CD14-positive monocyte (primary cell): Measurements from ENCODE around the gene RAPGEF5. TPM values are rescaled to one million over a fixed set of nuclear protein-coding genes. Genes with fewer than 3 reads are reported as not detected.

ENCODE experiments used
- DNase-seq, 3 donors: peaks; one replicate each; pipeline ENCODE4 v3.0.0-alpha.2; 2011 to 2022
- H2AFZ ChIP-seq: 2 replicates; pipeline ENCODE4 v1.6.0; 2012; ENCODE audit warnings: mild to moderate bottlenecking, low read depth, low read length, inconsistent platforms; ENCODE audit not compliant: insufficient read depth, poor library complexity, severe bottlenecking
- H3K27ac ChIP-seq, 2 donors: 1 replicate in 1 of 2; 2 replicates in 1 of 2; pipeline ENCODE4 v1.5.1; 2012 to 2013; ENCODE audit warnings: low read length in 2 of 2, control low read depth in 1 of 2, inconsistent platforms in 1 of 2, low read depth in 1 of 2, mild to moderate bottlenecking in 1 of 2
- H3K27me3 ChIP-seq, 2 donors: one replicate each; pipeline versions ENCODE4 v1.6.0 to v1.6.1; 2011 to 2013; ENCODE audit warnings: low read length in 2 of 2; ENCODE audit not compliant: control insufficient read depth in 2 of 2, insufficient read depth in 2 of 2
- H3K36me3 ChIP-seq, 2 donors: replicated peaks in 1 of 2; 1 replicate in 1 of 2; 2 replicates in 1 of 2; pipeline versions ENCODE4 v1.5.1 to v1.6.1; 2012 to 2013; ENCODE audit warnings: low read length in 2 of 2, control low read depth in 1 of 2, inconsistent platforms in 1 of 2, mild to moderate bottlenecking in 1 of 2; ENCODE audit not compliant: insufficient read depth in 2 of 2, control insufficient read depth in 1 of 2
- H3K4me1 ChIP-seq, 2 donors: 1 replicate in 1 of 2; 2 replicates in 1 of 2; pipeline versions ENCODE4 v1.5.1 to v1.6.1; 2012 to 2013; ENCODE audit warnings: low read length in 2 of 2, control low read depth in 1 of 2, inconsistent platforms in 1 of 2, mild to moderate bottlenecking in 1 of 2, moderate library complexity in 1 of 2; ENCODE audit not compliant: insufficient read depth in 2 of 2, control insufficient read depth in 1 of 2
- H3K4me2 ChIP-seq: replicated peaks from 2 replicates; pipeline ENCODE3; 2012; ENCODE audit warnings: low read length, moderate library complexity, mild to moderate bottlenecking; ENCODE audit not compliant: poor library complexity, severe bottlenecking; ENCODE audit errors: extremely low read depth
- H3K4me3 ChIP-seq, 3 experiments: fragments of 200-600 bp in 1 of 3; sonication (generic) in 1 of 3; replicated peaks in 1 of 3; 1 replicate in 2 of 3; 2 replicates in 1 of 3; pipeline ENCODE4 v1.5.1; 2011 to 2013; ENCODE audit warnings: low read length in 3 of 3, mild to moderate bottlenecking in 3 of 3, control low read depth in 2 of 3, low read depth in 2 of 3, inconsistent platforms in 1 of 3, moderate library complexity in 1 of 3
- H3K79me2 ChIP-seq: 2 replicates; pipeline ENCODE4 v1.6.0; 2012; ENCODE audit warnings: mild to moderate bottlenecking, control low read depth, inconsistent platforms, low read length, moderate library complexity; ENCODE audit not compliant: insufficient read depth
- H3K9ac ChIP-seq: 2 replicates; pipeline ENCODE4 v1.6.0; 2017; ENCODE audit warnings: low read length, mild to moderate bottlenecking; ENCODE audit not compliant: insufficient read depth, poor library complexity, severe bottlenecking
- H3K9me3 ChIP-seq, 2 donors: replicated peaks in 1 of 2; 1 replicate in 1 of 2; 2 replicates in 1 of 2; pipeline versions ENCODE4 v1.5.1 to v1.6.1; 2012 to 2013; ENCODE audit warnings: low read length in 2 of 2, control low read depth in 1 of 2; ENCODE audit not compliant: control insufficient read depth in 1 of 2, insufficient read depth in 1 of 2
- H4K20me1 ChIP-seq: 2 replicates; pipeline ENCODE4 v1.6.0; 2012; ENCODE audit warnings: mild to moderate bottlenecking, low read length, control low read depth, moderate library complexity; ENCODE audit not compliant: insufficient read depth
- H3K27ac Mint-ChIP-seq, 7 donors: one replicate each; pipeline ENCODE4 v1.8.0; 2020; ENCODE audit warnings: mild to moderate bottlenecking in 7 of 7, mixed read lengths in 7 of 7, moderate library complexity in 6 of 7, inconsistent platforms in 2 of 7
- H3K27me3 Mint-ChIP-seq, 3 donors: one replicate each; pipeline ENCODE4 v1.8.0; 2021 to 2022; ENCODE audit warnings: low read depth in 3 of 3, mild to moderate bottlenecking in 3 of 3, mixed read lengths in 3 of 3, moderate library complexity in 3 of 3, inconsistent platforms in 1 of 3
- H3K36me3 Mint-ChIP-seq, 2 donors: one replicate each; pipeline ENCODE4 v1.8.0; 2020; ENCODE audit warnings: mixed read lengths in 2 of 2, inconsistent platforms in 1 of 2, mild to moderate bottlenecking in 1 of 2
- H3K4me1 Mint-ChIP-seq: one replicate; pipeline ENCODE4 v1.8.0; 2020; ENCODE audit warnings: mild to moderate bottlenecking, mixed read lengths
- H3K4me3 Mint-ChIP-seq, 2 donors: one replicate each; pipeline ENCODE4 v1.8.0; 2020; ENCODE audit warnings: mild to moderate bottlenecking in 2 of 2, mixed read lengths in 2 of 2, moderate library complexity in 1 of 2
- H3K9me3 Mint-ChIP-seq, 7 donors: one replicate each; pipeline ENCODE4 v1.8.0; 2020 to 2022; ENCODE audit warnings: mixed read lengths in 7 of 7, mild to moderate bottlenecking in 6 of 7, moderate library complexity in 6 of 7, inconsistent platforms in 2 of 7
- CTCF ChIP-seq: fragments of 200-600 bp; IDR thresholded peaks from one replicate; pipeline ENCODE4 v1.8.0; 2022; ENCODE audit warnings: antibody characterized with exemption, mild to moderate bottlenecking
- WGBS: methylation state at CpG from one replicate; pipeline ENCODE4 v1.1.5; 2013; ENCODE audit warnings: missing lambda C conversion rate; ENCODE audit not compliant: insufficient coverage; 5-methylcytosine and 5-hydroxymethylcytosine counted together
- intact Hi-C, 2 donors: fragments of 100-400 bp; cut with micrococcal nuclease; formaldehyde crosslinking; loops; one replicate each; pipeline versions ENCODE4 v1.15.0 to v1.15.1; 2023
- polyA plus RNA-seq, 3 donors: library from polyadenylated mRNA; depleted of rRNA in 1 of 3; unstranded in 2 of 3; stranded (reverse) in 1 of 3; fragments of 300-500 nt in 2 of 3; fragments of >200 nt in 1 of 3; fragmentation: Illumina TruSeq in 2 of 3; gene quantifications; 1 replicate in 2 of 3; 2 replicates in 1 of 3; pipeline ENCODE4 v1.2.3, GENCODE V29; 2012 to 2021

Gene RAPGEF5
- polyA plus RNA-seq, 3 donors, result not detected

GRCh38 chr7:22252016-22252415 lies 104.9 kb downstream of the RAPGEF5 start:
- Histone ChIP-seq H3K27ac (no peak overlapping the region), H3K9me3 (no peaks in the 10 kb centered on the region), H3K4me1 (no peaks in the 10 kb centered on the region), H3K27me3 (no peaks in the 10 kb centered on the region), H3K36me3 (no peaks in the 10 kb centered on the region), H3K4me3 (no peak overlapping the region), H2AFZ (no peak overlapping the region), H3K79me2 (no peaks in the 10 kb centered on the region), H3K4me2 (no peak overlapping the region), H4K20me1 (no peaks in the 10 kb centered on the region), H3K9ac (no peak overlapping the region)
- TF ChIP-seq CTCF, result no peak
- Mint-ChIP-seq H3K9me3 (peaks cover 0 to 2% (median 0%) of the 10 kb centered on the region in 7 donors), H3K4me1 (no peaks in the 10 kb centered on the region), H3K27ac (no peak overlapping the region), H3K4me3 (no peak overlapping the region), H3K27me3 (no peaks in the 10 kb centered on the region), H3K36me3 (no peaks in the 10 kb centered on the region)
- intact Hi-C loops, result no loop called here
- DNase-seq, result no peak
- WGBS, result 83% methylated on average over 1 of the region's 2 CpGs

GRCh38 chr7:22251281-22251680 lies 105.7 kb downstream of the RAPGEF5 start:
- Mint-ChIP-seq H3K27ac (no peak overlapping the region), H3K4me1 (no peaks in the 10 kb centered on the region), H3K27me3 (peaks cover 0 to 2% (median 0%) of the 10 kb centered on the region in 3 donors), H3K4me3 (no peak overlapping the region), H3K9me3 (peaks cover 0 to 5% (median 2%) of the 10 kb centered on the region in 7 donors), H3K36me3 (no peaks in the 10 kb centered on the region)
- no peak for DNase-seq
- WGBS, result 100% methylated on average over 1 of the region's 2 CpGs
- H3K79me2 ChIP-seq, result no peaks in the 10 kb centered on the region
- H3K4me1 ChIP-seq, result no peaks in the 10 kb centered on the region
- no peak for TF ChIP-seq CTCF
- no peak overlapping the region for H3K9ac ChIP-seq
- intact Hi-C loops, result no loop called here
- H3K4me2 ChIP-seq, result no peak overlapping the region
- H3K9me3 ChIP-seq, result no peaks in the 10 kb centered on the region
- no peaks in the 10 kb centered on the region for H4K20me1 ChIP-seq
- H3K27ac ChIP-seq, result no peak overlapping the region
- H3K27me3 ChIP-seq, result no peaks in the 10 kb centered on the region
- no peak overlapping the region for H2AFZ ChIP-seq
- H3K36me3 ChIP-seq, result no peaks in the 10 kb centered on the region
- H3K4me3 ChIP-seq, result no peak overlapping the region
